ENCODE results near the gene SNHG17.

- TF ChIP-seq CTCF (IDR thresholded peaks at IDR 0.05) (no peak), POLR2A (IDR thresholded peaks at IDR 0.05) (no peak), POLR2AphosphoS5 (IDR thresholded peaks at IDR 0.05) (no peak)
Measured at GRCh38 chr20:38479596-38479995, 44.5 kb upstream of the SNHG17 start.
